Activated CD4-positive, CD25-positive, alpha-beta regulatory T cell (primary cell): ENCODE results near the gene MRGPRE.

Experiments used
- DNase-seq, 4 experiments: peaks; one replicate each; lab custom pipeline; 2025; lab: John Stamatoyannopoulos, UW

MRGPRE gene

DNA sequence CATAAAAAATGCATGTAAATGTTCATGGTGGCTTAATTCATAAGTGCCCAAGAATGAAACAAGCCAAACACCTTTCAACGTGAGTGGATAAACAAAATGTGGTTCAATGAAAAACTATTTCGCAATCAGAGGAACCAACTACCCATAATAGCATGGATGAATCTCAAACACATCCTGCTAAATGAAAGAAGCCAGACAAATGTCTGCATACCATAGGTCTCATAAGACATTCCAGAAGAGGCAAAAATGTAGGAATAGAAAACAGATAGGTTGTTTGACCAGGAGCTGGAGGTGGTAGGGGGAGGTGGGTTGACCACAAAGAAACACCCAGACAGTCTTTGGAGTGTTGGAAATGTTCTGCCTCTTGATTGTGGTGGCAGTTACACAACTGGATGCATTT is 53.9 kb downstream of the MRGPRE start:
- no peak for DNase-seq

DNA sequence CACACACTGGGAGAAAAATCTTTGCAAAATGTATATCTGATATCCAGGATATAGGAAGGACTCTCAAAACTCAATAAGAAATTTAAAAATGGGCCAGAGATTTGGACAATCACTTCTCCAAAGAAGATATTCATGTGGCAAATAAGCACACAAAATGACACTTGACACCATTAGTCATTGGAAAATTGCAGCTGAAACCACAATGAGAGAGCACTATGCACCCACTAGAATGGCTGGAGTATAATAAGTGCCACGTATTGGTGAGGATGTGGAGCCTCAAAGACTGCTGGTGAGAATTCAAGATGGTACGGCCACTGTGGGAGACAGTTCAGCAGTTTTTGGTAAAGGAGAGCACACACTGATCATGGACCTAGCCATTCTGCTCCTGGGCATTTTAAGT is 54.3 kb downstream of the MRGPRE start:
- no peak for DNase-seq
